Spleen (tissue), 7 donors: Measurements from ENCODE around the gene GPR180.

ENCODE experiments used
- CTCF ChIP-seq, 11 experiments: fragments of 200-600 bp in 7 of 11; fragments of 450-650 bp in 4 of 11; sonication (generic) in 4 of 11; IDR thresholded peaks in 8 of 11; conservative IDR thresholded peaks in 3 of 11; 1 replicate in 7 of 11; 2 replicates in 4 of 11; pipeline versions ENCODE4 v1.4.0 to v1.8.0; 2016 to 2021; ENCODE audit warnings: antibody characterized with exemption in 11 of 11, inconsistent platforms in 4 of 11, mild to moderate bottlenecking in 1 of 11
- POLR2A ChIP-seq, 3 donors: fragments of 450-650 bp; IDR thresholded peaks; one replicate each; pipeline ENCODE4 v1.5.1; 2017; ENCODE audit warnings: antibody characterized with exemption in 3 of 3, mild to moderate bottlenecking in 1 of 3
- POLR2AphosphoS5 ChIP-seq, 3 donors: sonication (generic); formaldehyde crosslinking; IDR thresholded peaks; one replicate each; pipeline ENCODE4 v1.5.1; 2017; ENCODE audit warnings: antibody characterized with exemption in 3 of 3
- donor health status: DM: no; HTN: no; CAD: no; lungs with moderate emphysema.
- donor health status: DM: no; HTN: no; CAD: no.
- donor health status: DM: no; HTN: no; CAD: no.

- TF ChIP-seq CTCF (IDR thresholded peaks at IDR 0.05 in 8 of 11, conservative IDR thresholded peaks at IDR 0.05 in 3 of 11) (no peak), POLR2A (IDR thresholded peaks at IDR 0.05) (no peak), POLR2AphosphoS5 (IDR thresholded peaks at IDR 0.05) (no peak)
These were observed 810 bp downstream of the GPR180 start for GRCh38 chr13:94602467-94602866.
